HG03439 (cell line): ENCODE measurements around the gene BLM.
A peak's percentile ranks its signal among the peaks of the same experiment; 100 is the strongest.
"Not testable (repeated sequence)": the region's sequence is repeated elsewhere in the genome, so short reads cannot be mapped to it uniquely, and the experiment has no call there.

Experiments
- ATAC-seq: cut with Tn5 transposase; IDR thresholded peaks from one replicate; pipeline ENCODE4 v1.9.1; 2021; ENCODE audit warnings: mild to moderate bottlenecking, moderate library complexity; ENCODE audit not compliant: unreplicated experiment

Gene BLM

DNA sequence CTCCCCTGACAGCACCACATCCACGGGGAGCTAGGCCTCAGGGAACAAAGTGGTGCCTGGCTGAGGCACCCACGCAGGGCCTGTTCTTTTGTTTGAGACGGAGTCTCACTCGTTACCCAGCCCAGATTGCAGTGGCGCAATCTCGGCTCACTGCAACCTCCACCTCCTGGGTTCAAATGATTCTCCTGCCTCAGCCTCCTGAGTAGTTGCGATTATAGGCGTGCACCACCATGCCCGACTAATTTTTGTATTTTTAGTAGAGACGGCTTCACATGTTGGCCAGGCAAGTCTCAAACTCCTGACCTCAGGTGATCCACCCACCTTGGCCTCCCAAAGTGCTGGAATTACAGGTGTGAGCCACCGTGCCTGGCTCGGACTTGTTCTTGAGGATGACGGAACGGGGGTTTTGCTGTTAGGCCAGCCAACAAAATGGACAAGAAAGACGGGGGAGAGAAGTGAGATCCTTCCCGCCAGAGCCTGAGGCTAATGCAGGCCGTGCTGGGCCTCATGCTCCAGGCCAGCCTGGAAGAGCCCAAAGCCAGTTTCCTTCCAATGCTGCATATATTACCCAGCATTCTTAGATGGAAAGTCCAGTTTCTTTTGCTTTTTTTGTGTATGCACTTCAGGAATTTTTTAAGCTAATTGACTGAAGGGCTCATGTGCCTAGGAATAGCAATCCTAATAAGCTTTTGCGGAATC is 123.2 kb downstream of the BLM start:
- ATAC-seq: no peak

- ATAC-seq: no peak
Measured at GRCh38 chr15:90840954-90841353, 123.8 kb downstream of the BLM start.

GRCh38 chr15:90844696-90845095 is 127.5 kb downstream of the BLM start:
- ATAC-seq: no peak

GRCh38 chr15:90845201-90845949 is 128.2 kb downstream of the BLM start:
- peak; percentile 54 for ATAC-seq

- not testable (repeated sequence) for ATAC-seq
Measured at GRCh38 chr15:90849424-90849823, 132.3 kb downstream of the BLM start.

GRCh38 chr15:90851114-90851513 is 134.0 kb downstream of the BLM start:
- no peak for ATAC-seq

- ATAC-seq: no peak
Measured at GRCh38 chr15:90851940-90852339, 134.8 kb downstream of the BLM start.

- ATAC-seq: no peak
Measured at GRCh38 chr15:90855139-90855538, 138.0 kb downstream of the BLM start.

DNA sequence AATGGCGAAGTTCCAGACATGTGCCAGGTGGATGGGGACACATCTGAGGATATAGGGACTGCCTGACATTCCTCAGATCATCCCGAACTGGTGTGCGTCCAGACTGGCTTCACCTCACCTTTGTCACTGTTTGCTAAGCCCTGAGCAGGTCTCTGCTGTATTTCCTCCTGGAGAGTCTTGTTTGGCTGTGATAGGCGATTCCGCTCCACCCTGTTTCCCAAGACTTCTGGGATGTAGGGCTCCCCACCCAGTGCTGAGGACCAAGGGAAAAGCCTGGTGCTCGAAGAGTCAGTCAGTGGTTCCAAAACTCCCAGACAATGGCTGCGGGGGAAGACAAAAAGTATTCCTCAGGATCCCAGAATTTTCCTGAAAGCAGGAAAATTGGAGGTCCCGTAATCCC is 140.2 kb downstream of the BLM start:
- no peak for ATAC-seq

DNA sequence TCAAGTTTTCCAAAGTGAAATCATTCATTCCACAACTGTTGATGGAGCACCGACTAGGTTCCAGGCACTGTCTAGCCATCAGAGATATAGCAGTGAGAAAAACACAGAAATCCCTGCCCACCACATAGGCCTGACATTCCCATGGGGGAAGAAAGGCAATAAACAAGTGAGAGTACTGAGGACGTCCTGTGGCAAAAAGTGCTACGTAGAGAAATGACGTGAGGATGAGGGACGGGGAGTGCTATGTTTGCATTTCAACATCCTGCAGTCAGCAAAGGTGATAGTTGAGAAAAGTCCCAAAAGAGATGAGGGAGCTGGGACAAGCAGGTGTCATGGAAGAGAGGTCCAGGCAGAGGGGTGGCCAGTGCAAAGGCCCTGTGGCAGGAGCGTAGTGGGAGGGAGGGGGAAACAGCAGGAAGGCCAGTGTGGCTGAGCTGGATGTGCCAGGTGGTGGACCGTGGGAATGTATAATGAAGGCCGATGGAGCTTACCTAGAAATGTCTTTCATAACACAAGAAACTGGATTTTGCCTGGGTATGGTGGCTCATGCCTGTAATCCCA is 140.8 kb downstream of the BLM start:
- no peak for ATAC-seq

DNA sequence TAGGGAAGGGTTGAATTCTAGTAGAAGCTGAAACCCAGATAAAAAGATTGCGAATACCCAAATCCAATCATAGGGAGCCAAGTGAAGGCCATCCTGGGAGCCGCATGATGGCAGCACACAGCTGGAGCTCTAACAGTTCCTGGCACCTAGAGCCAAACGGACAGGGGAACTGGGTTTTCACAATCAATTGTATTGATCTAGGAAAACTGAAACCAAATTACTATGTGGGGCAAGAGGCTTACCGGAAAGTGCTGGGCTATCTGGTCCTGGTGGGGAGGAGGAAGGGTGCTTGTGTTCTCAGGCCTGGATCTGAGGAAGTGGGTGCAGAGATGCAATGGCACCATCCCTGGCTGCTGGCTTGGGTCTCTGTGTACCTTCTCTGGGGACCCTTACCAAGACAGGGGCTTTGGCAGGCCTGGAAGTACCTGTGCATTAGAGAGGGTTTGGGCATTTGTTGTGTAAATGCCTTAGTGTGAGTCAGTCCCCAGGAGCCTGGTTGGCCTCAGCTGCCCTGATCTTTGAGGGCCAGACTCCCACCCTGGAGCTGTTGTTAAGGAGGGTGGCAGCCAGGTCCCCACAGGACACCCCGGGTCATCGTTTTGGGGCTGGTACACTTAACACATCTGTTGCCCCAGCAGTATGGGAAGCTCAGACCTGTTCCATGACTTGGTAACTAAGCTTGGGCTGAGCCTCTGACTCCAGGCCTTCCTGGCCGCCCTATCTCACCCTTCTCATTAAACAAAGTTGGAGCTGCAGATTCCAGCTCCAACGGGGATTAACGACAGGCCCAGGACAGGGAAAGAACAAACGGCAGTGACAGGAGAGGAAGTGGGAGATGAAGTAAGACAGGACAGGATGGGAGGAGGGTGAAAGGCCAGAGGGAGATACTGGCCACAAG is 142.3 kb downstream of the BLM start:
- ATAC-seq: no peak

GRCh38 chr15:90860450-90860849 is 143.3 kb downstream of the BLM start:
- ATAC-seq: no peak

- no peak for ATAC-seq
Measured at GRCh38 chr15:90860942-90861675, 144.0 kb downstream of the BLM start.

- no peak for ATAC-seq
Measured at GRCh38 chr15:90862487-90862886, 145.3 kb downstream of the BLM start.

GRCh38 chr15:90862964-90863778 is 146.0 kb downstream of the BLM start:
- ATAC-seq: no peak

GRCh38 chr15:90863987-90864386 is 146.8 kb downstream of the BLM start:
- no peak for ATAC-seq

GRCh38 chr15:90864507-90864906 is 147.4 kb downstream of the BLM start:
- no peak for ATAC-seq

DNA sequence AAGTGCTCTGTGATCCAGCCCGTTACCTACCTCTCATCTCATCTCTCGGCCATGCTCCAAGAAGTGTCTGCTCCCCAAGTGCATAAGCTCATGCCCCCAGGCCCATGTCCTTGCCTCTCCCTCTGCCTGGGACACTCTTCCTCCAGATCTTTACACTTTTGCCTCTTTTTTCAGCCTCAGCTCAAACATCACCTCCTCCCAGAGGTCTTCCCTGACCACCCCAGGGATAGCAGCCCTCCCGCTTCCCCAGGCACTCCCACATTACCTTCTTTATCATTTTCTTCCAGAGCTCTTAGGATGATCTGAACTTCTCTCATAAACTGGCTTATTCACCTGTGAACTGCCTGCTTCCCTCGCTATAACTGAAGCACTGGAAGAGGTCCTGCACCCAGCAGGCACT is 148.6 kb downstream of the BLM start:
- ATAC-seq: no peak
